Liver (tissue), 10 donors: ENCODE results near the gene RIIAD1. TPM values are rescaled to one million over a fixed set of nuclear protein-coding genes. Genes with fewer than 3 reads are reported as not detected.

ENCODE experiments used
- DNase-seq: peaks from one replicate; pipeline ENCODE4 v3.0.0-alpha.2; 2017; ENCODE audit warnings: low spot score
- H3K27ac ChIP-seq, 2 donors: one replicate each; pipeline ENCODE4 v1.7.0; 2013; ENCODE audit warnings: inconsistent platforms in 2 of 2, low read length in 2 of 2, control low read depth in 1 of 2, low read depth in 1 of 2, mild to moderate bottlenecking in 1 of 2
- H3K27me3 ChIP-seq, 4 donors: one replicate each; pipeline versions ENCODE4 v1.6.1 to v1.7.0; 2013; ENCODE audit warnings: low read length in 3 of 4, inconsistent platforms in 1 of 4, mild to moderate bottlenecking in 1 of 4, moderate library complexity in 1 of 4; ENCODE audit not compliant: control insufficient read depth in 4 of 4, insufficient read depth in 4 of 4
- H3K36me3 ChIP-seq, 4 donors: one replicate each; pipeline versions ENCODE4 v1.6.1 to v1.7.0; 2013; ENCODE audit warnings: low read length in 3 of 4, mild to moderate bottlenecking in 3 of 4, low read depth in 1 of 4, moderate library complexity in 1 of 4; ENCODE audit not compliant: control insufficient read depth in 4 of 4, insufficient read depth in 3 of 4
- H3K4me1 ChIP-seq, 4 donors: one replicate each; pipeline versions ENCODE4 v1.6.1 to v1.7.0; 2013; ENCODE audit warnings: low read length in 3 of 4, mild to moderate bottlenecking in 3 of 4, moderate library complexity in 1 of 4; ENCODE audit not compliant: control insufficient read depth in 4 of 4, insufficient read depth in 4 of 4
- H3K4me3 ChIP-seq, 3 donors: one replicate each; pipeline versions ENCODE4 v1.6.1 to v1.7.0; 2013; ENCODE audit warnings: low read length in 3 of 3, control low read depth in 1 of 3, low read depth in 1 of 3, mild to moderate bottlenecking in 1 of 3
- H3K9ac ChIP-seq, 2 donors: one replicate each; pipeline ENCODE4 v1.7.0; 2013; ENCODE audit warnings: low read length in 2 of 2, mild to moderate bottlenecking in 2 of 2, moderate library complexity in 2 of 2, control low read depth in 1 of 2, low read depth in 1 of 2
- H3K9me3 ChIP-seq, 4 donors: one replicate each; pipeline versions ENCODE4 v1.6.1 to v1.7.0; 2013; ENCODE audit warnings: low read length in 3 of 4; ENCODE audit not compliant: control insufficient read depth in 4 of 4
- ATF3 ChIP-seq: IDR thresholded peaks from 2 replicates; pipeline ENCODE4 v1.6.1; 2016; ENCODE audit warnings: antibody characterized with exemption
- EGR1 ChIP-seq, 2 donors: IDR thresholded peaks; 2 replicates each; pipeline ENCODE4 v1.6.1; 2016 to 2018; ENCODE audit warnings: antibody characterized with exemption in 2 of 2, low read depth in 2 of 2
- GABPA ChIP-seq, 2 donors: IDR thresholded peaks in 1 of 2; conservative IDR thresholded peaks in 1 of 2; 2 replicates each; pipeline ENCODE4 v1.6.1; 2016; ENCODE audit warnings: antibody characterized with exemption in 2 of 2, mild to moderate bottlenecking in 1 of 2, moderate library complexity in 1 of 2
- HNF4G ChIP-seq: IDR thresholded peaks from 2 replicates; pipeline ENCODE4 v1.6.1; 2016; ENCODE audit warnings: antibody characterized with exemption
- JUND ChIP-seq, 2 donors: IDR thresholded peaks; 2 replicates each; pipeline ENCODE4 v1.6.1; 2016; ENCODE audit warnings: antibody characterized with exemption in 2 of 2
- NR2F2 ChIP-seq: IDR thresholded peaks from 2 replicates; pipeline ENCODE4 v1.6.1; 2016; ENCODE audit warnings: antibody characterized with exemption
- RAD21 ChIP-seq, 2 donors: IDR thresholded peaks; 2 replicates each; pipeline ENCODE4 v1.6.1; 2016; ENCODE audit warnings: antibody characterized with exemption in 2 of 2, mild to moderate bottlenecking in 2 of 2
- TAF1 ChIP-seq: conservative IDR thresholded peaks from 2 replicates; pipeline ENCODE4 v1.6.1; 2016; ENCODE audit warnings: antibody characterized with exemption, mild to moderate bottlenecking
- YY1 ChIP-seq: IDR thresholded peaks from 2 replicates; pipeline ENCODE4 v1.6.1; 2016; ENCODE audit warnings: antibody characterized with exemption, mild to moderate bottlenecking
- WGBS: extraction: QIAGEN DNeasy Blood & Tissue Kit; methylation state at CpG from one replicate; pipeline ENCODE4 v1.1.7; 2013; 5-methylcytosine and 5-hydroxymethylcytosine counted together
- polyA plus RNA-seq, 2 donors: library from polyadenylated mRNA; stranded (reverse) in 1 of 2; unstranded in 1 of 2; fragments of 200-250 nt in 1 of 2; fragments of >200 nt in 1 of 2; fragmentation: Nextera tagmentation in 1 of 2; extraction: Ambion mirVana in 1 of 2; gene quantifications; one replicate each; pipeline versions ENCODE4 v1.2.1 to v1.2.3, GENCODE V29; 2013 to 2015
- small RNA-seq: library from RNA; depleted of rRNA; stranded (forward); fragments of <200 nt; gene quantifications from one replicate; pipeline ENCODE3, GENCODE V24; 2014
- total RNA-seq, 2 donors: library from RNA; depleted of rRNA; stranded (reverse); fragments of >200 nt; gene quantifications; one replicate each; pipeline ENCODE4 v1.2.3, GENCODE V29; 2014
- donor health status: healthy.
- donor health status: healthy.
- donor health status: healthy.
- donor health status: healthy.
- donor health status: healthy.

RIIAD1 gene
- total and polyA plus RNA-seq, 4 donors, result not detected

GRCh38 chr1:151777317-151777716 lies 56.0 kb downstream of the RIIAD1 start:
- TF ChIP-seq RAD21 (IDR thresholded peaks at IDR 0.05), result no peak
- TF ChIP-seq HNF4G, result no peak
- TF ChIP-seq JUND (IDR thresholded peaks at IDR 0.05), result no peak
- no peak for TF ChIP-seq TAF1
- TF ChIP-seq EGR1 (IDR thresholded peaks at IDR 0.05; ENCODE audit: low read depth in 2 of 2), result no peak
- no peak for TF ChIP-seq NR2F2
- TF ChIP-seq GABPA (IDR thresholded peaks at IDR 0.05 in 1 of 2, conservative IDR thresholded peaks at IDR 0.05 in 1 of 2), result no peak
- no peak for TF ChIP-seq YY1
- TF ChIP-seq ATF3, result no peak

More at GRCh38 chr1:151777317-151777716, 56.0 kb downstream of the RIIAD1 start:
- Histone ChIP-seq H3K9ac (no peak overlapping the region), H3K27me3 (no peaks in the 10 kb centered on the region), H3K36me3 (peaks cover 0 to 16% (median 8%) of the 10 kb centered on the region in 4 donors), H3K9me3 (no peaks in the 10 kb centered on the region), H3K27ac (no peak overlapping the region), H3K4me1 (peaks cover 0 to 4% (median 1%) of the 10 kb centered on the region in 4 donors), H3K4me3 (no peak overlapping the region)
- no peak for DNase-seq
- 97% methylated on average over 4 of the region's 4 CpGs for WGBS

Small RNA genes lying within 50 kb of the gene (small RNA-seq; reads per million reads assigned to genes)
- gene RNU6-662P, result not detected

Other genes with a start within 250 kb of the RIIAD1 start
- gene CGN, start 210.1 kb upstream of the RIIAD1 start, total RNA-seq, result 10 to 100 TPM; 16.9 to 48.9 TPM
- gene CGN, start 210.1 kb upstream of the RIIAD1 start, polyA plus RNA-seq, result 10 to 100 TPM; 19.3 to 19.5 TPM
- gene TUFT1, start 181.2 kb upstream of the RIIAD1 start, total RNA-seq, result 1 to 10 TPM; 3.4 to 4.8 TPM
- 1 to 10 TPM; 1.7 to 2.6 TPM for gene TUFT1, start 181.2 kb upstream of the RIIAD1 start, polyA plus RNA-seq
- gene SNX27, start 109.5 kb upstream of the RIIAD1 start, total RNA-seq, result 10 to 100 TPM; 11.7 to 19.7 TPM
- gene SNX27, start 109.5 kb upstream of the RIIAD1 start, polyA plus RNA-seq, result 1 to 10 TPM; 4.3 to 9.3 TPM
- gene CELF3, start 4.7 kb upstream of the RIIAD1 start, total RNA-seq, result under 1 TPM in 1 of 2 donors, not detected in 1; 0.28 TPM
- gene CELF3, start 4.7 kb upstream of the RIIAD1 start, polyA plus RNA-seq, result not detected
- gene MRPL9, start 42.0 kb downstream of the RIIAD1 start, total RNA-seq, result 10 to 100 TPM; 22.5 to 34.6 TPM
- gene MRPL9, start 42.0 kb downstream of the RIIAD1 start, polyA plus RNA-seq, result 10 to 100 TPM; 28.6 to 43.5 TPM
- gene TDRKH, start 69.0 kb downstream of the RIIAD1 start, total RNA-seq, result 1 to 10 TPM; 5.1 to 6.7 TPM
- gene TDRKH, start 69.0 kb downstream of the RIIAD1 start, polyA plus RNA-seq, result 1 to 10 TPM; 1.5 to 2.6 TPM
- under 1 TPM; 0.05 to 0.50 TPM for gene LINGO4, start 83.9 kb downstream of the RIIAD1 start, total RNA-seq
- gene LINGO4, start 83.9 kb downstream of the RIIAD1 start, polyA plus RNA-seq, result under 1 TPM in 1 of 2 donors, not detected in 1; 0.09 TPM
- gene RORC, start 110.3 kb downstream of the RIIAD1 start, total RNA-seq, result 10 to 100 TPM in 1 of 2 donors, 1 to 10 TPM in 1; 2.9 to 59.2 TPM
- gene RORC, start 110.3 kb downstream of the RIIAD1 start, polyA plus RNA-seq, result 10 to 100 TPM; 10.7 to 15.4 TPM
- gene C2CD4D, start 118.3 kb downstream of the RIIAD1 start, total RNA-seq, result not detected
- gene C2CD4D, start 118.3 kb downstream of the RIIAD1 start, polyA plus RNA-seq, result under 1 TPM; 0.02 to 0.08 TPM
- gene THEM5, start 132.2 kb downstream of the RIIAD1 start, total RNA-seq, result under 1 TPM in 1 of 2 donors, not detected in 1; 0.09 TPM
- gene THEM5, start 132.2 kb downstream of the RIIAD1 start, polyA plus RNA-seq, result not detected
- 10 to 100 TPM in 1 of 2 donors, 1 to 10 TPM in 1; 6.5 to 16.2 TPM for gene THEM4, start 188.0 kb downstream of the RIIAD1 start, total RNA-seq
- 10 to 100 TPM in 1 of 2 donors, 1 to 10 TPM in 1; 6.1 to 13.1 TPM for gene THEM4, start 188.0 kb downstream of the RIIAD1 start, polyA plus RNA-seq